ENCODE data around the gene CSMD2.
A peak's percentile ranks its signal among the peaks of the same experiment; 100 is the strongest.

CSMD2 gene

DNA sequence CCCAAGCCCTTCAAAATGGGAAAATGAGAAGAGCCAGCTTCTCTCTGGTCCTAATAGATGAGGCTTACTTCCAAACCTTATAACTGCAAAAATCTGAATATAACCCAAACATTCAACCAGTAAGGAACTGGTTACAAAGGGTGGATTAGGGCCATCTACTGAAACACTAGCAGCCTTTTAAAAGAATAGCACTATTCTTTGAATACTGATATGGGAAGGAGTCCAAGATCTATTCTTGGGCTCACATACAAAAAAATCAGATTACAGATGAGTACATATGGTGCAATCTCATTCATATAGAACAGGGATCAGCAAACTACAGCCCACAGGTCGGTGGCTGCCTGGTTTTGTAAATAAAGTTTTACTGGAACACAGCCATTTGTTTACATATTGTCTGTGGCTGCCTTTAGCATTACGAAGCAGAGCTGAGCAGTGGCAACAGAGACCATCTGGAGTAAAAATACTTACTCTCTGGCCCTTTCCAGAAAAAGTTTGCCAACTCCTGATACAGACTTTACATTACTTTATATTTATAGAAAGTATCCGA lies 524.8 kb downstream of the CSMD2 start:
- Histone ChIP-seq H3K9ac (ENCODE audit: low read length) (no peak overlapping the region), H3K9me3 (ENCODE audit: control insufficient read depth, insufficient read depth, low read depth, low read length) (no peaks in the 10 kb centered on the region), H3K4me3 (ENCODE audit: low read depth, low read length) (no peak overlapping the region), H3K27me3 (ENCODE audit: control insufficient read depth, insufficient read depth, low read length) (no peaks in the 10 kb centered on the region), H3K4me1 (ENCODE audit: control insufficient read depth, insufficient read depth, low read length) (peaks cover 19% of the 10 kb centered on the region), H3K27ac (ENCODE audit: low read depth, low read length) (no peak overlapping the region), H3K36me3 (ENCODE audit: control insufficient read depth, insufficient read depth, low read length) (no peaks in the 10 kb centered on the region)

DNA sequence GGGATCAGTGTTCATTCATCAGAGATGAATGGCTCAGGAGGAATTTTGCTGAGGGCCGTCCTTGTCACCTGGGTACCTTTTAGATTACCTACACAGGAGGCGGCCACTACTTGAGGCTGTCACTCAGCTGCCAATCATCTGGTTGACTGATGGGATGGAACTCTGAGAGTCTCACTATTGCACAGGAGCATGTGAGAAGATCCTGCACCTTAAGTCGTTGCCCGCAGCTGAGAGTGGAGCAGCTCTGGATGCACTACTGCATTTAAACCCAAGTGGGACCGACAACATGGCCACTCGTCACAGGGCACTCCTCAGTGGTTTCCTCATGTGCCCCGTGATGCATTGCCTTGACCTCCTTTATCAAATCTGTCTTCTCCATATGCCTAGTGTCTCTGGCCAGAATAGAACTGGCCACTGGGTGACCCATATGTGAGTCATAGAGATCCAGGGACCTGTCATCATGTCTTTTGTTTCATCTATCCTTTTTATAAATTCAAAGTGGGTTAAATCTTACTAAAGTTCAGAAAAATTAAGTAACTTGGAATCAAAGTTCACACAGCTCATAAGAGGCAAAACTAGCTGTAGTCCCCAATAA lies 527.1 kb downstream of the CSMD2 start:
- peaks cover 18% of the 10 kb centered on the region for H3K27me3 ChIP-seq (ENCODE audit: control insufficient read depth, insufficient read depth, low read length)
- H3K9me3 ChIP-seq (ENCODE audit: control insufficient read depth, insufficient read depth, low read depth, low read length) = no peaks in the 10 kb centered on the region
- no peaks in the 10 kb centered on the region for H3K36me3 ChIP-seq (ENCODE audit: control insufficient read depth, insufficient read depth, low read length)
- H3K4me3 ChIP-seq (ENCODE audit: low read depth, low read length) = no peak overlapping the region
- H3K4me1 ChIP-seq (ENCODE audit: control insufficient read depth, insufficient read depth, low read length) = peaks cover 22% of the 10 kb centered on the region
- H3K27ac ChIP-seq (ENCODE audit: low read depth, low read length) = no peak overlapping the region
- no peak overlapping the region for H3K9ac ChIP-seq (ENCODE audit: low read length)

DNA sequence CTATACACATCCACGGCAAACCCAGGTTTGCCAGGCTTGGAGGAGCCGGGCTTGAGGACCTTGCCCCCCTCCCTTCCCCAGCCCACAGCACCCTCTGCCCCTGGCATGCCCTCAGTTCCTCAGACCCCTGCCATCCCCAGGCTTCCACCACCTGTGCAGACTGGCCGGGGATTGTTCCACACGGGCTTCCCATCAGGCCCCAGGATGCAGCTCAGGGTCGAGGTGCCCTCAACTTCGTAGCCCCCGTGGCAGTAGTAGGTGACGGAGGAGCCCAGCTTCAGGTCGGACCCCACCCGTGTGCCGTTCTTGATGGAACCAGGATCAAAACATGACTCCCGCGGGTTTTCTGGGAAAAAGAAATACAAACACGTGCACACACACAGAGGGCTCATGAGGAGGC lies 528.8 kb downstream of the CSMD2 start:
- Histone ChIP-seq H3K4me3 (ENCODE audit: low read depth, low read length) (no peak overlapping the region), H3K9me3 (ENCODE audit: control insufficient read depth, insufficient read depth, low read depth, low read length) (no peaks in the 10 kb centered on the region), H3K9ac (ENCODE audit: low read length) (no peak overlapping the region), H3K27ac (ENCODE audit: low read depth, low read length) (no peak overlapping the region), H3K36me3 (ENCODE audit: control insufficient read depth, insufficient read depth, low read length) (no peaks in the 10 kb centered on the region), H3K27me3 (ENCODE audit: control insufficient read depth, insufficient read depth, low read length) (peaks cover 18% of the 10 kb centered on the region), H3K4me1 (ENCODE audit: control insufficient read depth, insufficient read depth, low read length) (peaks cover 19% of the 10 kb centered on the region)

DNA sequence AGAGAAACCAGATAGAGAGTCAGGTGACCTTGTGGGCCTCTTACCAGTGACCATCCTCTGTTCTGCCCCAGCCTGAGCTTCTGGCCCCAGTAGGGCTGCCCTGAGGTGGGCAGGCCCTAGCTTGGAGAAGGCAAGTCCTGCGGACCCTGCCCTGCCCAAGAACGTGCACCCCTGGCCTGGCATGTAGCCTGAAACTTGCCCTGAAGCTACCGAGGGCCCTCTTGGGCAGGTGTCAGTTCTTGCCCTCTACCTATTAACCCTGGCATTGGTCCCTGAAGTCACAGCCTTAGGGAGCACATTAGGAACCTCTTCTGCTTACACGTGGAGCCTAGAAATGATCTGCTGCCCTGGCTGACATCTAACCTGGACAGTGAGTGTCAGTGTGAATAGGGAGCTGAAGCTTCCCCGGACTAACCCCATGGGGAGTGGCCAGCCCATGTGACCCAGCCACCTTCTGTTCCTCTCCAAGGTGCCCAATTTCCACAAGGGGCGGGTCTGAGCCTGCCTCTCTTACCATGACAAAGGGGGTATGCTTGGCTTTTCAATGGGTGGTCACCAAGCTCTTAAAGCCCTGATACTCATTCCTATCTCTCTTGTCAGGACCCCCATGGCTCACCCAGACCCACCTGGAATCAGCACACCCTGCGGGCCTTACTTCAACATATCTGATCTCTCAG lies 529.6 kb downstream of the CSMD2 start:
- Histone ChIP-seq H3K4me3 (ENCODE audit: low read depth, low read length) (0 out of 2 replicates have a peak overlapping the region, but pooled peaks have one; percentile 7), H3K4me1 (ENCODE audit: control insufficient read depth, insufficient read depth, low read length) (peaks cover 15% of the 10 kb centered on the region), H3K27me3 (ENCODE audit: control insufficient read depth, insufficient read depth, low read length) (peaks cover 18% of the 10 kb centered on the region), H3K27ac (ENCODE audit: low read depth, low read length) (no peak overlapping the region), H3K9me3 (ENCODE audit: control insufficient read depth, insufficient read depth, low read depth, low read length) (no peaks in the 10 kb centered on the region), H3K9ac (ENCODE audit: low read length) (no peak overlapping the region), H3K36me3 (ENCODE audit: control insufficient read depth, insufficient read depth, low read length) (no peaks in the 10 kb centered on the region)

DNA sequence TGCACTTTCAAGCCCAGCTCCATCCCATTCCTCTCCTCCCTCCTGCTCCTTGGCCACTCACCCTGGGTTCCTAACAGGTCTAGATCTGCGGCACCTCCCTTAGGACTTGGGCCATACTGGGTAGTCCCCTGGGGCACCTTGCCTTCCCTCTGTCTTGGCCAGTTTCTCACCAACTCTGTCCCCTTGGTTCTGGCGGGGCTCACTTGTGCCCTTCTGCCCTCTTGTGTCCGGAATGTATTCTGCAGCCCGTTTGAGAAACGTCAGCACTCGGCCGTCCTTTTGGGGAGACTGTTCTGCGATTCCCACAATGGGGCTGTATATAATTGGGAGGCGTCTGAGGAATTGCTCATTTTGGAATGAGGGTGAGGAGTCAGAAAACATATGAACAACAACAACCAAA lies 530.2 kb downstream of the CSMD2 start:
- Histone ChIP-seq H3K27me3 (ENCODE audit: control insufficient read depth, insufficient read depth, low read length) (peaks cover 18% of the 10 kb centered on the region), H3K36me3 (ENCODE audit: control insufficient read depth, insufficient read depth, low read length) (no peaks in the 10 kb centered on the region), H3K9ac (ENCODE audit: low read length) (no peak overlapping the region), H3K27ac (ENCODE audit: low read depth, low read length) (no peak overlapping the region), H3K9me3 (ENCODE audit: control insufficient read depth, insufficient read depth, low read depth, low read length) (no peaks in the 10 kb centered on the region), H3K4me3 (ENCODE audit: low read depth, low read length) (no peak overlapping the region), H3K4me1 (ENCODE audit: control insufficient read depth, insufficient read depth, low read length) (peaks cover 15% of the 10 kb centered on the region)

DNA sequence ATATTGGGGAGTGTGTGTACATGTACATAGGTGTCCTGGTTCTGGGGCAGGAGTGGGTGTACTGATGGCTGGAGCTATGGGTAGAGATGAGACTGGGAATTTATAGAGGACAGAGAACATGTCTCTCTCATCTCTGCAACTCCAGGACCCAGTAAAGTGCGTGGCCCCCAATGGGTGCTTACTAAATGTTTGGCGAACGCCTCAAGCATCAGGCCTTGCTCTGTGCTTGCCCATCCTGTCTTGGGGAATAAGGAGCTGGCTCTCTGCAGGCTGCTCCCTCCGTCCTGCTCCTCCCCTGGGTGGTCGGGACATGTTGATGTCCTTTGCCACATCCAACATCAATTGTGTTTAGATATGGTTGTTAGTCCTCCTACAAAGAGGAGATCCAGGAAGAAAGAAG lies 530.9 kb downstream of the CSMD2 start:
- H3K36me3 ChIP-seq (ENCODE audit: control insufficient read depth, insufficient read depth, low read length) = no peaks in the 10 kb centered on the region
- peaks cover 18% of the 10 kb centered on the region for H3K27me3 ChIP-seq (ENCODE audit: control insufficient read depth, insufficient read depth, low read length)
- H3K27ac ChIP-seq (ENCODE audit: low read depth, low read length) = no peak overlapping the region
- H3K4me3 ChIP-seq (ENCODE audit: low read depth, low read length) = no peak overlapping the region
- H3K9ac ChIP-seq (ENCODE audit: low read length) = no peak overlapping the region
- H3K9me3 ChIP-seq (ENCODE audit: control insufficient read depth, insufficient read depth, low read depth, low read length) = no peaks in the 10 kb centered on the region
- H3K4me1 ChIP-seq (ENCODE audit: control insufficient read depth, insufficient read depth, low read length) = peaks cover 15% of the 10 kb centered on the region

DNA sequence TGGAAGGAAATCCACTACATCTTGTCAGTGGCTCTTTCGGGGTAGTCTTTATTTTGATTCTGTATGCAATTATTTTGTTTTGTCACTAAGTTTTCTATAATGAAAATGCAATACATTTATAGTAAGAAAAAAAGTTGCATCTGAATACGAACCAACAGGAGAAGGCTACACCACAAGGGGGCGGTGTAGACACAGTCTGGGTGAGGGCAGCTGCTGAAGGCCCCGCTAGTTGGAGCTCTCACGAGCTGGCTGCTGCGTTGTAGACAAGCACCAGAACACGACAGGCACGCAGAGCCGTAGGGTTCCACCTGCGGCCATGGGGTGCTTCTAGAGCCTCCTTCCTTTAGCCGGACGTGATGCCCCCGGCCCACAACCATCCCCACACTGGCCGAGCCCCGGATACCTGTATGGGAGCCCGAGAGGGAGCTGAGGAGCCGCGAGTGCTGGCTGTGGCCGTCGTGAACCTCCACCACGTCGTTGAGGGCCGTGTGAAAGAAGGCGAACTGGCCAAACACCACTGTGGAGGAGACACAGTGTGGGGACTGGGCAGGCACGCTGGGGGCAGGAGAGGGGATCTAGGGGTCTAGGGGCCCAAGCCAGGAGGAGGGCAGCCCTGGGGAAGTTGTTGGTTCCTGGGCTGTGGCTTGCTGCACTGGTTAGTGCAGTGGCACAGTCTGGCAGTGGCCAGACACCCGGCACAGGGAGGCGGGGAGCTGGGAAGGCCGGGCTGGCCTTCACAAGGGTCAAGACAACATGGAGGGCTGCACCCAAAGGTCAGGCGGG lies 531.8 kb downstream of the CSMD2 start:
- H3K4me1 ChIP-seq (ENCODE audit: control insufficient read depth, insufficient read depth, low read length) = peaks cover 15% of the 10 kb centered on the region
- H3K9me3 ChIP-seq (ENCODE audit: control insufficient read depth, insufficient read depth, low read depth, low read length) = no peaks in the 10 kb centered on the region
- no peak overlapping the region for H3K4me3 ChIP-seq (ENCODE audit: low read depth, low read length)
- H3K27me3 ChIP-seq (ENCODE audit: control insufficient read depth, insufficient read depth, low read length) = peaks cover 18% of the 10 kb centered on the region
- no peaks in the 10 kb centered on the region for H3K36me3 ChIP-seq (ENCODE audit: control insufficient read depth, insufficient read depth, low read length)
- H3K27ac ChIP-seq (ENCODE audit: low read depth, low read length) = no peak overlapping the region
- no peak overlapping the region for H3K9ac ChIP-seq (ENCODE audit: low read length)

DNA sequence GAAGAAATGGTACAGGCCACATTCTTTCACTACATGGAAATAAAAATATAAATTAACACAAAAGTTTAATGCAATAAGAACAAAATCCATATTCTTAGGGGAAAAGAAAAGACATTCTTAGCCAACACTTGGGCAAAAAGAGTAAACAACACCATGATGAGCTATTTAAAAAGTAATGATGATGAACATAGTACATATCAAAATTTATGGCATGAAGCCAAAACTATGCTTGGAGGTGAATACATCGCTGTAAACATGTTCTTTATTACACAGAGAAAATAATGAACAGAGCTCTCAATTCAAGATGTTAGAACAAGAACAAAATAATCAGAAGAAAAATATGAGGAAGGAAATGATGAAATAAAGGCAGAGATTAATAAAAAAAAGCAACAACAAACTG lies 534.3 kb downstream of the CSMD2 start:
- Histone ChIP-seq H3K36me3 (ENCODE audit: control insufficient read depth, insufficient read depth, low read length) (no peaks in the 10 kb centered on the region), H3K4me1 (ENCODE audit: control insufficient read depth, insufficient read depth, low read length) (peaks cover 8% of the 10 kb centered on the region), H3K27me3 (ENCODE audit: control insufficient read depth, insufficient read depth, low read length) (peaks cover 18% of the 10 kb centered on the region), H3K9ac (ENCODE audit: low read length) (no peak overlapping the region), H3K9me3 (ENCODE audit: control insufficient read depth, insufficient read depth, low read depth, low read length) (no peaks in the 10 kb centered on the region), H3K4me3 (ENCODE audit: low read depth, low read length) (no peak overlapping the region), H3K27ac (ENCODE audit: low read depth, low read length) (no peak overlapping the region)

DNA sequence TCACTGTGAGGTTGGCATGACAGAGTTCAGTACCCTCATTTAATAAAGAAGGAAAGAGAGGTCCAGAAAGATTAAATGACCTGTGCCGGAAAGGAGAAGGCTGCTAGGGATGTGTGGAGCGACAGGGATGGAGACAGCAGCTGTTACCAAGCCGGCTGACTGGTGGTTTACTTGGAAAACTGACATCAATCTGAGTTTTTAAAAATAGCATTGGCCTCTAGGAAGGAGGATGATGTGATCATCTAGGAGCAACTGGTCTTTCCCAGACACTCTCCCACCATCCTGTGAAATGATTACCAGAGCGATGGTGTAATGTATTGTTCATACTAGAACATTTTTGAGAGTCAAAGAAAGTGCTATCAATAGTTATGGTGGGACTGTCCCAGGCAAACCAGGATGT lies 538.2 kb downstream of the CSMD2 start:
- H3K9me3 ChIP-seq (ENCODE audit: control insufficient read depth, insufficient read depth, low read depth, low read length) = no peaks in the 10 kb centered on the region
- H3K9ac ChIP-seq (ENCODE audit: low read length) = no peak overlapping the region
- H3K4me3 ChIP-seq (ENCODE audit: low read depth, low read length) = no peak overlapping the region
- no peaks in the 10 kb centered on the region for H3K27me3 ChIP-seq (ENCODE audit: control insufficient read depth, insufficient read depth, low read length)
- no peaks in the 10 kb centered on the region for H3K4me1 ChIP-seq (ENCODE audit: control insufficient read depth, insufficient read depth, low read length)
- no peaks in the 10 kb centered on the region for H3K36me3 ChIP-seq (ENCODE audit: control insufficient read depth, insufficient read depth, low read length)
- no peak overlapping the region for H3K27ac ChIP-seq (ENCODE audit: low read depth, low read length)

DNA sequence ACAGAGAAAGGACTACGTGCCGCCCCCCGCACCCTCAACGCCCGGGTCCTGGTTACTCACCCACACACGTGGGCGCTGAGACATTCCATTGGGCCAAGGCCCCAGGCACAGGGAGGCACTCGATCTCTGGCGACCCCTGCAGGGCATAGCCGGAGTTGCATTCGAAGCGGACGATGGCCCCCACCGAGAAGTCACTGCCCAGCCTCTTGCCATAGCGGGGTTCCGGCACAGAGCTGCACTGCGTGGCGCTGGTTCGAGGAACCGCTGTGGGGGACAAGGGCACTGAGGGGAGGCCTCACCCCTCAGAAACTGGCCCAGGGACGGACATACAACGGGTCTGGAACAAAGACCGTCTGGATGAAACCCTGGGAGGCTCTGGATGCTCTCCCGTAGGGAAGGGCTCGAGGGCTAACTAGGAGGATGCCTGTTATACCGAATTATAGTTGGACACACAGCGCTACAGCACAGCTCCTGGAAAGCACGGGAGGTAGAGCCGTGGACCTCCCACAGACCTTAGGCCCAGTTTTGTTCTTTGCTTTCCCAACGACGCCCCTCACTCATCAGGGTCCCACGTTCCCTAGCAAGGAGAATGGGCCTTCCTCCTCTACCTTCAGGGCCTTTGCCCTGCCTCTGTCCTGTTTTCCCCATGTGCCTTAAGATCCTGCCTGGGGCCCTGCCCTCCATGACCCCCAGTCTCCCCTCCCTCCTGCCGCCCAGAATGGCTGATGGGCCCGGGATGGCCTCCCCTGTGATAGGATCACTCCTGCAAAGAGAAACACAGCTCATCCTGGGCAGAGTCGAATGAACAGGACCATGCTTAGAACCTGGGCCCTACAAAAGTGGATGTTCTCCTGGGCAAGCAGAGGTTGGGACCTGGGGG lies 539.8 kb downstream of the CSMD2 start:
- Histone ChIP-seq H3K27me3 (ENCODE audit: control insufficient read depth, insufficient read depth, low read length) (no peaks in the 10 kb centered on the region), H3K27ac (ENCODE audit: low read depth, low read length) (no peak overlapping the region), H3K9me3 (ENCODE audit: control insufficient read depth, insufficient read depth, low read depth, low read length) (no peaks in the 10 kb centered on the region), H3K9ac (ENCODE audit: low read length) (no peak overlapping the region), H3K4me1 (ENCODE audit: control insufficient read depth, insufficient read depth, low read length) (no peaks in the 10 kb centered on the region), H3K4me3 (ENCODE audit: low read depth, low read length) (no peak overlapping the region), H3K36me3 (ENCODE audit: control insufficient read depth, insufficient read depth, low read length) (no peaks in the 10 kb centered on the region)
